ENCODE results near the gene PUSL1. TPM values are rescaled to one million over a fixed set of nuclear protein-coding genes. Genes with fewer than 3 reads are reported as not detected.

Gene PUSL1
- total RNA-seq, 1 experiment from 2014 or later = 132 TPM

DNA sequence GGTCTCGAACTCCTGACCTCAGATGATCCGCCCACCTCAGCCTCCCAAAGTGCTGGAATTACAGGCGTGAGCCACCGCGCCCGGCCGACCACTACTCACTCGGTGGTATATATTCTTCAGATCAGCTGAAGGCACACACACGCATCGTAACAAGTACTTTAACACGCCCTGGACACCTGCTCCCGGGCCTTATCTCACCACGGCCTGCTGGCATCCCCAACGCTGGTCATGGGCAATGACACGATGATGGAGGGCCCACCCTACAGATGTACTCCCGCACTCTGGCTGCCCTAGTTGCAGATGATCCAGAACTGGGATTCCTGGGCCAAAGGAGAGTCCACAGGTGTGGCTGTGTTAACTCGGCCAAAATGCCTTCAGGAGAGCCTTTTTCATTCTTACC lies 46.3 kb upstream of the PUSL1 start:
- peaks cover 35% of the 10 kb centered on the region for H3K4me1 ChIP-seq (ENCODE audit: insufficient read depth, low read length)
- H3K9me3 ChIP-seq (ENCODE audit: low read length) = no peaks in the 10 kb centered on the region
- no peak overlapping the region for H2AFZ ChIP-seq (ENCODE audit: low read length)
- H3K9ac ChIP-seq (ENCODE audit: low read length) = no peak overlapping the region
- DNase-seq (no peak), ATAC-seq (no peak)
- BruUV-seq (replicated peaks) = no TSS peak
- no peaks in the 10 kb centered on the region for H4K20me1 ChIP-seq (ENCODE audit: low read length)
- TF ChIP-seq EZH2 (IDR thresholded peaks at IDR 0.05; ENCODE audit: low read length, unreplicated experiment) = no peak
- no peak for TF ChIP-seq EZH2phosphoT487 (IDR thresholded peaks at IDR 0.05; ENCODE audit: borderline replicate concordance, low read length)
- TF ChIP-seq, protein P1, sequence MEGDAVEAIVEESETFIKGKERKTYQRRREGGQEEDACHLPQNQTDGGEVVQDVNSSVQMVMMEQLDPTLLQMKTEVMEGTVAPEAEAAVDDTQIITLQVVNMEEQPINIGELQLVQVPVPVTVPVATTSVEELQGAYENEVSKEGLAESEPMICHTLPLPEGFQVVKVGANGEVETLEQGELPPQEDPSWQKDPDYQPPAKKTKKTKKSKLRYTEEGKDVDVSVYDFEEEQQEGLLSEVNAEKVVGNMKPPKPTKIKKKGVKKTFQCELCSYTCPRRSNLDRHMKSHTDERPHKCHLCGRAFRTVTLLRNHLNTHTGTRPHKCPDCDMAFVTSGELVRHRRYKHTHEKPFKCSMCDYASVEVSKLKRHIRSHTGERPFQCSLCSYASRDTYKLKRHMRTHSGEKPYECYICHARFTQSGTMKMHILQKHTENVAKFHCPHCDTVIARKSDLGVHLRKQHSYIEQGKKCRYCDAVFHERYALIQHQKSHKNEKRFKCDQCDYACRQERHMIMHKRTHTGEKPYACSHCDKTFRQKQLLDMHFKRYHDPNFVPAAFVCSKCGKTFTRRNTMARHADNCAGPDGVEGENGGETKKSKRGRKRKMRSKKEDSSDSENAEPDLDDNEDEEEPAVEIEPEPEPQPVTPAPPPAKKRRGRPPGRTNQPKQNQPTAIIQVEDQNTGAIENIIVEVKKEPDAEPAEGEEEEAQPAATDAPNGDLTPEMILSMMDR (conservative IDR thresholded peaks at IDR 0.05; ENCODE audit: low read depth, low read length) = no peak
- ChIA-PET POLR2A (ENCODE audit: unreplicated experiment) (no interaction called here), CTCF (no interaction called here)
- H3K27ac ChIP-seq (ENCODE audit: low read length) = no peak overlapping the region
- no peaks in the 10 kb centered on the region for H3K9me2 ChIP-seq (replicated peaks; ENCODE audit: low read length)
- H3K79me2 ChIP-seq (ENCODE audit: low read length) = peaks cover 68% of the 10 kb centered on the region
- H3K4me2 ChIP-seq (ENCODE audit: low read length) = no peak overlapping the region
- H3K27me3 ChIP-seq (ENCODE audit: low read length) = no peaks in the 10 kb centered on the region
- H3K36me3 ChIP-seq (ENCODE audit: low read depth, low read length) = peaks cover 56% of the 10 kb centered on the region
- intact Hi-C loops (cut with micrococcal nuclease) = no loop called here
- no peaks in the 10 kb centered on the region for H3F3A ChIP-seq (ENCODE audit: low read length, unreplicated experiment)
- no peak overlapping the region for H3K4me3 ChIP-seq (ENCODE audit: low read length)

DNA sequence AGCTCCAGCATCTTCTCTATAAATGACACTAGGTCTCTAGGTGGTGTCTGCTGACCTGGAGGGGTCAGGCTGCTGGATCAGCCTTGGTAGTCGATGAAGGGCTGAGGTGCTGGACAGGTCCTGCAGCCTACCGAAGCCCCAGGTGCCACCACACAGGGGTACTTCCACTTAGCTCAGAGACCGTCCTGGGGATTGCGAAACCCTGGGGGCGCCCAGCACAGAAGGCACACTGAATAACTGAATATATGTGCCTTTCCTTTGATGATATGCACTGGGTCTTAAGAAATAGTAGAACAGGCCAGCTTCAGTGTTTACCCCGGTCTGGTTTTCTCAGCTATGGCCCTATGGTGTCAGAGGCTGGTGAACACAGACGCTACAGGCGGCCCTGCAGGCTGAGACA lies 45.6 kb upstream of the PUSL1 start:
- H3K4me1 ChIP-seq (ENCODE audit: insufficient read depth, low read length) = peaks cover 35% of the 10 kb centered on the region
- peaks cover 63% of the 10 kb centered on the region for H3K36me3 ChIP-seq (ENCODE audit: low read depth, low read length)
- no peaks in the 10 kb centered on the region for H3K9me2 ChIP-seq (replicated peaks; ENCODE audit: low read length)
- H3K9me3 ChIP-seq (ENCODE audit: low read length) = no peaks in the 10 kb centered on the region
- H3K27me3 ChIP-seq (ENCODE audit: low read length) = no peaks in the 10 kb centered on the region
- H3K9ac ChIP-seq (ENCODE audit: low read length) = no peak overlapping the region
- no peaks in the 10 kb centered on the region for H3F3A ChIP-seq (ENCODE audit: low read length, unreplicated experiment)
- no peaks in the 10 kb centered on the region for H4K20me1 ChIP-seq (ENCODE audit: low read length)
- BruUV-seq (replicated peaks) = no TSS peak
- intact Hi-C loops (cut with micrococcal nuclease) = no loop called here
- TF ChIP-seq EZH2 (IDR thresholded peaks at IDR 0.05; ENCODE audit: low read length, unreplicated experiment) = no peak
- no peak for TF ChIP-seq EZH2phosphoT487 (IDR thresholded peaks at IDR 0.05; ENCODE audit: borderline replicate concordance, low read length)
- TF ChIP-seq, protein P1 (conservative IDR thresholded peaks at IDR 0.05; ENCODE audit: low read depth, low read length) = no peak
- ATAC-seq (no peak), DNase-seq (no peak)
- H3K4me3 ChIP-seq (ENCODE audit: low read length) = no peak overlapping the region
- CTCF ChIA-PET = no interaction called here
- H3K27ac ChIP-seq (ENCODE audit: low read length) = 0 out of 2 replicates have a peak overlapping the region, but pooled peaks have one; percentile 92
- H3K4me2 ChIP-seq (ENCODE audit: low read length) = no peak overlapping the region
- POLR2A ChIA-PET (ENCODE audit: unreplicated experiment) = no interaction called here
- H3K79me2 ChIP-seq (ENCODE audit: low read length) = peaks cover 72% of the 10 kb centered on the region
- no peak overlapping the region for H2AFZ ChIP-seq (ENCODE audit: low read length)

DNA sequence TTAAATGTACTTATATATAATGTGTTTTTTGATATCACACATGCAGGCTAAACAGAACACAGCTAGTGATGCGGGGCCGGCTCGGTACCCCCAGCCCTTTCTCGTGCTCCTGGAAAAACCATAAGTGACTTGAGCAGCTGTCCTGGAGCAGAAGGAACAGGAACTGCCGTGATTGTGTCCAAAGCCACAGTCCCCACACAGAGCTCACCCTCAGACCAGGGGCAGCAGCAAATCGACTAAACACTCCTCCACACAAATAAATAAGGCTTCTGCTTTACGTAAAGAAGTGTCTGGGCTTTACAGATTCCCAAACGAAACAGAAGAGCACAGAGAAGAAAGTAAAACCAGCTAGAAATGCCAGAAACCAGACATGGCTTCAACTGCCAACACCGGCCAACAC lies 44.4 kb upstream of the PUSL1 start:
- intact Hi-C loops (cut with micrococcal nuclease) = loop anchor here (2.0 kb wide), 2 partner anchors 25 to 27 kb away; no protein-coding TSS in a partner anchor
- no TSS peak for BruUV-seq (replicated peaks)
- Histone ChIP-seq H3K9me3 (ENCODE audit: low read length) (no peaks in the 10 kb centered on the region), H3K27me3 (ENCODE audit: low read length) (no peaks in the 10 kb centered on the region), H3K4me3 (ENCODE audit: low read length) (no peak overlapping the region), H3K4me2 (ENCODE audit: low read length) (0 out of 2 replicates have a peak overlapping the region, but pooled peaks have one; percentile 0), H3F3A (ENCODE audit: low read length, unreplicated experiment) (no peaks in the 10 kb centered on the region), H4K20me1 (ENCODE audit: low read length) (no peaks in the 10 kb centered on the region), H3K27ac (ENCODE audit: low read length) (peak overlapping the region; percentile 92), H2AFZ (ENCODE audit: low read length) (no peak overlapping the region), H3K79me2 (ENCODE audit: low read length) (peaks cover 74% of the 10 kb centered on the region), H3K9ac (ENCODE audit: low read length) (peak overlapping the region; percentile 44), H3K4me1 (ENCODE audit: insufficient read depth, low read length) (peaks cover 26% of the 10 kb centered on the region), H3K9me2 (replicated peaks; ENCODE audit: low read length) (no peaks in the 10 kb centered on the region), H3K36me3 (ENCODE audit: low read depth, low read length) (peaks cover 67% of the 10 kb centered on the region)
- DNase-seq (no peak), ATAC-seq (no peak)
- ChIA-PET POLR2A (ENCODE audit: unreplicated experiment) (no interaction called here), CTCF (interaction anchor here (0.5 kb wide), 1 partner anchor 22 kb away, joined by 3 read pairs; no protein-coding TSS in a partner anchor)
- TF ChIP-seq EZH2 (IDR thresholded peaks at IDR 0.05; ENCODE audit: low read length, unreplicated experiment) = no peak
- no peak for TF ChIP-seq EZH2phosphoT487 (IDR thresholded peaks at IDR 0.05; ENCODE audit: borderline replicate concordance, low read length)
- TF ChIP-seq, protein P1 (conservative IDR thresholded peaks at IDR 0.05; ENCODE audit: low read depth, low read length) = no peak

Measured in PC-3 (cell line).